A673 (cell line): ENCODE results near the gene HS3ST6.

Experiments
- EZH2 ChIP-seq: fragments of 200-600 bp; sonication (generic); IDR thresholded peaks from 2 replicates; pipeline ENCODE4 v1.6.1; 2017; ENCODE audit warnings: borderline replicate concordance, low read depth, mild to moderate bottlenecking, mixed read lengths, antibody characterized with exemption, low read length; ENCODE audit not compliant: poor library complexity, severe bottlenecking
- TF ChIP-seq, protein P1 (sequence below): fragments of 300-800, 200-600 bp; sonication (generic); conservative IDR thresholded peaks from 2 replicates; pipeline ENCODE4 v1.5.1; 2017; ENCODE audit warnings: low read depth, mild to moderate bottlenecking, antibody characterized with exemption, low read length, moderate library complexity, mixed read lengths

DNA sequence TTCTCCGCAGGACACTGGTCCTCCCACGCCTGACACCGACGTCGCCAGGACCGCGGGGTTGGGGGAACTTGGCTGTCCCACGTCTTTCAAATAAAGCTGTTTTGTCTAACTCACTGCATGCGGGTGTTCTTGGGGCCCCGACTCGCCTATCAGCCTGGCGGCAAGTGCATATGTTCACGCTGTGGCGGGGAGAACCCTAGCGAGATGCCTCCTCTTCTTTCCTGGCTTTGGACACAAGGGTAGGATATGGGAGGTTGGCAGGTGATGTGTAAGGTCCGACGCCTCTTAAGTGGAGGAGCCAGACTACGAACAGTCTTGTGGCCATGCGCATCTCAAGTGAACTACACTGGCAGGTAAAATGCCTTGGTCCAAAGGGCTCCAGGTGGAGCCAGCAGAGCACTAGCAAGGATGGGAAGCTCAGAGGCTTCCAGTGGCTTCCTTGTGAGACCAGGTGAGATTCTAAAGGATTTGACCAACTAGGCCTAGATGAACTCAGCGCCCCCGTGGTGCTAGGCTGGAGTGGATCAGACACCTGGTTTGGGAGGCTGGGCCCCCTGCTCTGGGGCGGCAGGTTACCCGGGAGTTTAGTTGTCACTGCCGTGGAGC lies 47.3 kb upstream of the HS3ST6 start:
- TF ChIP-seq, protein P1, sequence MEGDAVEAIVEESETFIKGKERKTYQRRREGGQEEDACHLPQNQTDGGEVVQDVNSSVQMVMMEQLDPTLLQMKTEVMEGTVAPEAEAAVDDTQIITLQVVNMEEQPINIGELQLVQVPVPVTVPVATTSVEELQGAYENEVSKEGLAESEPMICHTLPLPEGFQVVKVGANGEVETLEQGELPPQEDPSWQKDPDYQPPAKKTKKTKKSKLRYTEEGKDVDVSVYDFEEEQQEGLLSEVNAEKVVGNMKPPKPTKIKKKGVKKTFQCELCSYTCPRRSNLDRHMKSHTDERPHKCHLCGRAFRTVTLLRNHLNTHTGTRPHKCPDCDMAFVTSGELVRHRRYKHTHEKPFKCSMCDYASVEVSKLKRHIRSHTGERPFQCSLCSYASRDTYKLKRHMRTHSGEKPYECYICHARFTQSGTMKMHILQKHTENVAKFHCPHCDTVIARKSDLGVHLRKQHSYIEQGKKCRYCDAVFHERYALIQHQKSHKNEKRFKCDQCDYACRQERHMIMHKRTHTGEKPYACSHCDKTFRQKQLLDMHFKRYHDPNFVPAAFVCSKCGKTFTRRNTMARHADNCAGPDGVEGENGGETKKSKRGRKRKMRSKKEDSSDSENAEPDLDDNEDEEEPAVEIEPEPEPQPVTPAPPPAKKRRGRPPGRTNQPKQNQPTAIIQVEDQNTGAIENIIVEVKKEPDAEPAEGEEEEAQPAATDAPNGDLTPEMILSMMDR: no peak
- TF ChIP-seq EZH2: no peak
